ENCODE measurements around the gene NFKBIB. TPM values are rescaled to one million over a fixed set of nuclear protein-coding genes. Genes with fewer than 3 reads are reported as not detected.

The NFKBIB gene
- total RNA-seq, 1 experiment from 2014 or later: 33.8 TPM

DNA sequence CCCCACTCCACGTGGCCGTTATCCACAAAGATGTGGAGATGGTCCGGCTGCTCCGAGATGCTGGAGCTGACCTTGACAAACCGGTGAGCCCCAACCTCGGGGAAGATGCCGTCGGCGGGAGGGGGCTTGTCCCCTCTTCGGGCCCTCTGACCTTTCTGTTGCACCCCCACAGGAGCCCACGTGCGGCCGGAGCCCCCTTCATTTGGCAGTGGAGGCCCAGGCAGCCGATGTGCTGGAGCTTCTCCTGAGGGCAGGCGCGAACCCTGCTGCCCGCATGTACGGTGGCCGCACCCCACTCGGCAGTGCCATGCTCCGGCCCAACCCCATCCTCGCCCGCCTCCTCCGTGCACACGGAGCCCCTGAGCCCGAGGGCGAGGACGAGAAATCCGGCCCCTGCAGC lies 7.5 kb downstream of the NFKBIB start:
- no peak overlapping the region for H3T11ph ChIP-seq (ENCODE audit: low read length)
- no peak overlapping the region for H3K4ac ChIP-seq (ENCODE audit: low read depth, low read length)
- H3K36me3 Mint-ChIP-seq (ENCODE audit: insufficient read depth in 1 of 3, low read depth in 3 of 3): peaks cover 13 to 33% (median 28%) of the 10 kb centered on the region in 3 experiments; a peak in 6 of 7 replicates
- no peaks in the 10 kb centered on the region for H3K9me3 ChIP-seq (ENCODE audit: control insufficient read depth, low read depth, low read length)
- H3K9ac ChIP-seq (ENCODE audit: extremely low read depth, insufficient read length, low read length): no peak overlapping the region
- no peak overlapping the region for H2BK15ac ChIP-seq (ENCODE audit: low read depth, low read length)
- no peak for DNase-seq
- no peak overlapping the region for H3K56ac ChIP-seq (ENCODE audit: insufficient read length, low read depth, low read length)
- H3K9me3 Mint-ChIP-seq: no peaks in the 10 kb centered on the region
- peaks cover 3 to 4% of the 10 kb centered on the region in 2 experiments; a peak in 3 of 4 replicates for H3K4me1 Mint-ChIP-seq
- no peak overlapping the region for H3K4me3 Mint-ChIP-seq
- TF ChIP-seq, protein P1, sequence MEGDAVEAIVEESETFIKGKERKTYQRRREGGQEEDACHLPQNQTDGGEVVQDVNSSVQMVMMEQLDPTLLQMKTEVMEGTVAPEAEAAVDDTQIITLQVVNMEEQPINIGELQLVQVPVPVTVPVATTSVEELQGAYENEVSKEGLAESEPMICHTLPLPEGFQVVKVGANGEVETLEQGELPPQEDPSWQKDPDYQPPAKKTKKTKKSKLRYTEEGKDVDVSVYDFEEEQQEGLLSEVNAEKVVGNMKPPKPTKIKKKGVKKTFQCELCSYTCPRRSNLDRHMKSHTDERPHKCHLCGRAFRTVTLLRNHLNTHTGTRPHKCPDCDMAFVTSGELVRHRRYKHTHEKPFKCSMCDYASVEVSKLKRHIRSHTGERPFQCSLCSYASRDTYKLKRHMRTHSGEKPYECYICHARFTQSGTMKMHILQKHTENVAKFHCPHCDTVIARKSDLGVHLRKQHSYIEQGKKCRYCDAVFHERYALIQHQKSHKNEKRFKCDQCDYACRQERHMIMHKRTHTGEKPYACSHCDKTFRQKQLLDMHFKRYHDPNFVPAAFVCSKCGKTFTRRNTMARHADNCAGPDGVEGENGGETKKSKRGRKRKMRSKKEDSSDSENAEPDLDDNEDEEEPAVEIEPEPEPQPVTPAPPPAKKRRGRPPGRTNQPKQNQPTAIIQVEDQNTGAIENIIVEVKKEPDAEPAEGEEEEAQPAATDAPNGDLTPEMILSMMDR (conservative IDR thresholded peaks at IDR 0.05): no peak
- WGBS (ENCODE audit: extremely low coverage, insufficient read length, low lambda C conversion rate): no CpG with 5 or more reads among the region's 29 CpGs
- no peak overlapping the region for H4K5ac ChIP-seq (ENCODE audit: insufficient read length, low read depth, low read length)
- H2BK120ac ChIP-seq (ENCODE audit: low read depth, low read length, poor library complexity, severe bottlenecking): no peak overlapping the region
- no peak overlapping the region for H3K23ac ChIP-seq (ENCODE audit: insufficient read length, low read depth, low read length)
- H3K27ac Mint-ChIP-seq: no peak overlapping the region
- no peak overlapping the region for H2BK20ac ChIP-seq (ENCODE audit: low read depth, low read length, poor library complexity, severe bottlenecking)
- H3K4me2 ChIP-seq (ENCODE audit: insufficient read depth, insufficient read length, low read length): no peak overlapping the region
- H4K8ac ChIP-seq (replicated peaks; ENCODE audit: insufficient read length, low read depth, low read length): no peak overlapping the region
- no peaks in the 10 kb centered on the region for H4K20me1 ChIP-seq (ENCODE audit: control insufficient read depth, insufficient read depth, insufficient read length)
- H4K91ac ChIP-seq (ENCODE audit: insufficient read length, low read depth, low read length): no peak overlapping the region
- no peaks in the 10 kb centered on the region; the same call in none of the 2 replicates for H3K27me3 Mint-ChIP-seq (ENCODE audit: low read depth)
- no peaks in the 10 kb centered on the region; the same call in 1 of the 2 replicates for H3K4me1 ChIP-seq (ENCODE audit: insufficient read depth, low read length)
- no peaks in the 10 kb centered on the region for H3K79me1 ChIP-seq (ENCODE audit: insufficient read depth, low read depth, low read length, poor library complexity, severe bottlenecking)
- no peaks in the 10 kb centered on the region for H3K27me3 ChIP-seq (ENCODE audit: insufficient read depth, low read length)
- H3K79me2 ChIP-seq (ENCODE audit: insufficient read depth, low read length): no peaks in the 10 kb centered on the region
- no peak overlapping the region for H2AFZ ChIP-seq (ENCODE audit: low read length)
- no peak overlapping the region for H2BK12ac ChIP-seq (ENCODE audit: insufficient read length, low read depth, low read length)
- H2BK5ac ChIP-seq (ENCODE audit: insufficient read length, low read length): no peak overlapping the region
- H2AK5ac ChIP-seq (ENCODE audit: insufficient read length, low read length): no peak overlapping the region
- no peak overlapping the region for H3K14ac ChIP-seq (ENCODE audit: insufficient read depth, low read length)
- no peaks in the 10 kb centered on the region for H3K23me2 ChIP-seq (ENCODE audit: insufficient read length, low read depth, low read length, poor library complexity, severe bottlenecking)
- H3K18ac ChIP-seq (ENCODE audit: insufficient read length, low read depth, low read length): no peak overlapping the region
- H3K27ac ChIP-seq (ENCODE audit: insufficient read length, low read depth, low read length): no peak overlapping the region
